Brain microvascular endothelial cell (primary cell): ENCODE data around the gene DDX28.

Source experiments
- DNase-seq: peaks from one replicate; pipeline ENCODE4 v3.0.0-alpha.2; 2020
- H3K27ac ChIP-seq: fragments of 250-450 bp; sonication (Bioruptor Pico); 2 replicates; pipeline ENCODE4 v1.5.1; 2020; ENCODE audit warnings: mild to moderate bottlenecking, moderate library complexity
- H3K27me3 ChIP-seq: fragments of 250-450 bp; sonication (Bioruptor Pico); replicated peaks from 2 replicates; pipeline ENCODE4 v1.5.1; 2020; ENCODE audit warnings: mild to moderate bottlenecking
- H3K36me3 ChIP-seq: fragments of 250-450 bp; sonication (Bioruptor Pico); replicated peaks from 2 replicates; pipeline ENCODE4 v1.5.1; 2020; ENCODE audit warnings: mild to moderate bottlenecking
- H3K4me3 ChIP-seq: 2 replicates; pipeline ENCODE4 v1.5.1; 2011; ENCODE audit warnings: low read depth, mild to moderate bottlenecking, control low read depth, low read length, moderate library complexity
- in situ Hi-C: cut with HindIII; loops from 2 replicates; pipeline ENCODE4 v1.10.0; 2017; ENCODE audit warnings: low sequenced_read_pairs, low pct_ligation_motif_present
- TF ChIP-seq, protein P1 (sequence below): IDR thresholded peaks from 2 replicates; pipeline ENCODE4 v1.5.1; 2011; ENCODE audit warnings: low read depth, mild to moderate bottlenecking, moderate library complexity, low read length, control low read depth, inconsistent platforms; ENCODE audit errors: missing control alignments

Gene DDX28, protein sequence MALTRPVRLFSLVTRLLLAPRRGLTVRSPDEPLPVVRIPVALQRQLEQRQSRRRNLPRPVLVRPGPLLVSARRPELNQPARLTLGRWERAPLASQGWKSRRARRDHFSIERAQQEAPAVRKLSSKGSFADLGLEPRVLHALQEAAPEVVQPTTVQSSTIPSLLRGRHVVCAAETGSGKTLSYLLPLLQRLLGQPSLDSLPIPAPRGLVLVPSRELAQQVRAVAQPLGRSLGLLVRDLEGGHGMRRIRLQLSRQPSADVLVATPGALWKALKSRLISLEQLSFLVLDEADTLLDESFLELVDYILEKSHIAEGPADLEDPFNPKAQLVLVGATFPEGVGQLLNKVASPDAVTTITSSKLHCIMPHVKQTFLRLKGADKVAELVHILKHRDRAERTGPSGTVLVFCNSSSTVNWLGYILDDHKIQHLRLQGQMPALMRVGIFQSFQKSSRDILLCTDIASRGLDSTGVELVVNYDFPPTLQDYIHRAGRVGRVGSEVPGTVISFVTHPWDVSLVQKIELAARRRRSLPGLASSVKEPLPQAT

DNA sequence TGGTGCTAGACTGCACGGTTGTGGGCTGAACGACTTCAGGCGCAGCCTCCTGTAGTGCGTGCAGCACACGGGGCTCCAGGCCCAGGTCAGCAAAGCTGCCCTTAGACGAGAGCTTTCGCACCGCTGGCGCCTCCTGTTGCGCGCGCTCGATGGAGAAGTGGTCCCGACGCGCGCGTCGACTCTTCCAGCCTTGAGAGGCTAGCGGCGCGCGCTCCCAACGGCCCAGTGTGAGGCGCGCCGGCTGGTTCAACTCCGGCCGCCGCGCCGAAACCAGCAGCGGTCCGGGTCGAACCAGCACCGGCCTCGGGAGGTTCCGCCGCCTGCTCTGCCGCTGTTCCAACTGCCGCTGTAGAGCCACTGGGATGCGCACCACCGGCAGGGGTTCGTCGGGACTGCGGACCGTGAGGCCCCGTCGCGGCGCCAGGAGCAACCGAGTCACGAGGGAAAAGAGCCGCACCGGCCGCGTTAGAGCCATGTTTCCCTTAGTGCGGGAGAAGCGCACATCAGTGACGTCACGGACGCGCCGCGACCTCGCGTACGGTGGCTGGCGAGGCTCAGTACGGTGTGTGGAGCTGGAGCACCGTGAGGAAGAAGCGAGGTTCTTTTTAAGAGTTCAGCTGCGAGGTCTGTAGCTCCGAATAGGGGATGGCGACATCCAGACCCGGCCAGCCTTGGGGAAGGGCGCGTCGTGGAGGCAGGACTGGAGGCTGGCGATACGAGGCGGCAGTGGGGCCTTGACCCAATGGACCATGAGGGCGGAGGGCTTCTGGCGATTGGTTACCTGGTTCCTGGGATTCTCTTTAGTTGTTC is at the start of gene DDX28, which contains the start of gene DUS2:
Gene DDX28, minus strand, starts transcription at position 505 of the 810 bp plus-strand sequence. Its CDS starts 30 bp downstream, at position 475.
Gene DUS2, plus strand, starts transcription at position 557 of the 810 bp plus-strand sequence. CDS start 14,740 bp downstream, outside the sequence.
- Histone ChIP-seq H3K4me3 (peak within 1 kb of the TSS; percentile 98), H3K27me3 (no peaks in the 10 kb centered on the region), H3K27ac (peak within 1 kb of the TSS; percentile 85), H3K36me3 (no peaks in the 10 kb centered on the region)
- TF ChIP-seq, protein P1, sequence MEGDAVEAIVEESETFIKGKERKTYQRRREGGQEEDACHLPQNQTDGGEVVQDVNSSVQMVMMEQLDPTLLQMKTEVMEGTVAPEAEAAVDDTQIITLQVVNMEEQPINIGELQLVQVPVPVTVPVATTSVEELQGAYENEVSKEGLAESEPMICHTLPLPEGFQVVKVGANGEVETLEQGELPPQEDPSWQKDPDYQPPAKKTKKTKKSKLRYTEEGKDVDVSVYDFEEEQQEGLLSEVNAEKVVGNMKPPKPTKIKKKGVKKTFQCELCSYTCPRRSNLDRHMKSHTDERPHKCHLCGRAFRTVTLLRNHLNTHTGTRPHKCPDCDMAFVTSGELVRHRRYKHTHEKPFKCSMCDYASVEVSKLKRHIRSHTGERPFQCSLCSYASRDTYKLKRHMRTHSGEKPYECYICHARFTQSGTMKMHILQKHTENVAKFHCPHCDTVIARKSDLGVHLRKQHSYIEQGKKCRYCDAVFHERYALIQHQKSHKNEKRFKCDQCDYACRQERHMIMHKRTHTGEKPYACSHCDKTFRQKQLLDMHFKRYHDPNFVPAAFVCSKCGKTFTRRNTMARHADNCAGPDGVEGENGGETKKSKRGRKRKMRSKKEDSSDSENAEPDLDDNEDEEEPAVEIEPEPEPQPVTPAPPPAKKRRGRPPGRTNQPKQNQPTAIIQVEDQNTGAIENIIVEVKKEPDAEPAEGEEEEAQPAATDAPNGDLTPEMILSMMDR: no peak
- in situ Hi-C loops: no loop called here
- DNase-seq: peak; percentile 92

DNA sequence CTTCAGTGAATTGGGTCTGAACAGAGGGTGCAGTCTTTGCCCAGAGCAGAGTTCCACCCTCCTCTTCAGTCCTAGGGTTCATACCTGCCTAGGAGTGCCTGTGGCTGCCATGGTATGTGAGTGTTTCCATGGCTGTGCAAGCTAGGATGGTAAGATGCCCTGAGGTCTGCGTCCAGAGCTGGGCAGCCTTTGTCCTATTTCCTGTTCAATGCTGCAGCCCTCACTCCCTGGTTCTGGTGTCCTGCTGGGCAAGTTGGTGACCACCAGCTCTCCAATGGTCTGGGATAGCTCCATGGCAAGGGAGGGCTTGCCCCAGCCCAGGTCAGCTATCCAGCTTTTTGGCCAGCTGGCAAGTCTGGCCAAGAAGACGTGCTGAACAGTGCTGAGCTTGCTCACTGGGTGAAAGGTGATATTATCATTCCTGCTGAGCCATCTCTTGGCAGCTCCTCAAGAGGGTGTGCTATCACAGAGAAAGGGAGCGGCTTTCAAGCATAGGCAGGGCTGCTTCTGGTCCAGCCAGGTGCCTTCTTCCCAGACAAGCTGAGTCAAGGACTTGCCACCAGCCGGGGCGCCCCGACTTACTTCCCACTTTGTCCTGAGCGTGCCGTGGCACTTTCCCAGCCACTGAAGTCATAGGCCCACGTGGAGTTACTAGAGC is 49.1 kb upstream of the DDX28 start:
- H3K4me3 ChIP-seq: no peak overlapping the region
- peak; percentile 55 for DNase-seq
- peaks cover 31% of the 10 kb centered on the region for H3K36me3 ChIP-seq
- H3K27ac ChIP-seq: no peak overlapping the region
- H3K27me3 ChIP-seq: no peaks in the 10 kb centered on the region
- in situ Hi-C loops: no loop called here
- TF ChIP-seq, protein P1: no peak

DNA sequence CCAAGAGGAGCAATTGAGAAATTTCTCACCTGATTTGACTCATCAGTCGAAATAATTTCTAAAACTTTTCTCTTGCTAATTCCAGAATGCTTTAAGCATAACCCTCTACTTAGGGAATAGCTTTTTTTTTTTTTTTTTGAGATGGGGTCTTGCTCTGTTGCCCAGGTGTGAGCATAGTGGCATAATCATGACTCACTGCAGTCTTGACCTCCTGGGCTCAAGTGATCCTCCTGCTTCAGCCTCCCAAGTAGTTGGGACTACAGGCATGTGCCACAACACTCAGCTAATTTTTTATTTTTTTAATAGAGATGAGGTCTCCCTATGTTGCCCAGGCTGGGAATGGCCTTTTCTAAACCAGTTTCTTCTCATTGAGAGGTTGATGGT is 48.5 kb upstream of the DDX28 start:
- Histone ChIP-seq H3K36me3 (peaks cover 29% of the 10 kb centered on the region), H3K27me3 (no peaks in the 10 kb centered on the region), H3K4me3 (no peak overlapping the region), H3K27ac (no peak overlapping the region)
- in situ Hi-C loops: no loop called here
- TF ChIP-seq, protein P1: no peak
- DNase-seq: no peak

DNA sequence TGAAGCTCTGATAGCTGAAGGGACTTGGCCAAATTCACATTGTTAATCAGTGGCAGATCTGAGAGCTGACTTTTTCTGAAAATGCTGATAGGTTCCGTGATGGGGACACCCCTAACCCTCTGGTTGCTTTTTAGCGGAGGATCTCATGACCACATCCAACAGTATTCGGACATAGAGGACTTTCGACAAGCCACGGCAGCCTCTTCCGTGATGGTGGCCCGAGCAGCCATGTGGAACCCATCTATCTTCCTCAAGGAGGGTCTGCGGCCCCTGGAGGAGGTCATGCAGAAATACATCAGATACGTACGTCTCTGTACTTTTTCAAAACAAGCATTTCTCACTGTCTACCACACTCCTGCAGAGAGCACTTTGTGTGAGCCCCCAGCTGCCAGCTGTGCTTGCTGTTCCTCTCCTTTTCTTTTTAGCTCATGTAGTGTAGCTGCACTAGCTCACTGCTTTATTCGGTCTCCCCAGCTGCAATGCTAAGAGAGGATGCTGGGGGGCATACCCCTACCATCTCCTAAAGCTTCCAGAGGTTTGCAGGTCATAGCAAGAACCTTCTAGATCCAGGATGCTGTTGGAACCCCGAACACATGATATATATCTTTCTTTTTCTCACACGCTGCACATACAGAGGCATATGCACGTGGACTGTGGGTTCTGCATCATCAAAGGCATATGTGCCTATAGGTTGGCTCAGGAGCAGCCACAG is 47.9 kb upstream of the DDX28 start:
- Histone ChIP-seq H3K36me3 (peaks cover 28% of the 10 kb centered on the region), H3K27me3 (no peaks in the 10 kb centered on the region), H3K27ac (no peak overlapping the region), H3K4me3 (no peak overlapping the region)
- TF ChIP-seq, protein P1: no peak
- no peak for DNase-seq
- in situ Hi-C loops: no loop called here

DNA sequence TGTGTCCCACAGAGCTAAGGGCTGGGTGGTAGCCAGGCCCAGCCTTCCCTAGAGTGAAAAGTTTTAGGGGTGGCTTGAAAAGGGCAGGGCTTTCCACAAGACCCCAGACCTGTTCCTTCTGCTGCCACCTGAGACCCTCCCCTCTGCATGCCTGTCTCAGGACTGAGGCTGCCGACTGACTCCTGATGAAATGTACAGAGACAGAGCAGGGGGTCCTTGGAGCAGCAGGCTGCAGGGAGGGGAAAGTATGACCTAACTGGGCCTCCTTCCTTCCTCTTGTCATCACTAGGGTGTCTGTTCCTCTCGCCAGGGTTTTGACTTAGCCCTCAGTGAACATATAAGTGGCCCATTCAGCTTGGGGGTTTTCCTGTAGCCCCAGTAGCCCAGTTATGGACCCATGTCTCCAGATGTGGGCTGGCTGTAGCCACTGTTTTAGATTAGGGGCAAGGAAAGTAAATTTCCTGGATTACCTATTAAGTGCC is 47.3 kb upstream of the DDX28 start:
- Histone ChIP-seq H3K4me3 (no peak overlapping the region), H3K27ac (no peak overlapping the region), H3K27me3 (no peaks in the 10 kb centered on the region), H3K36me3 (peaks cover 24% of the 10 kb centered on the region)
- in situ Hi-C loops: no loop called here
- TF ChIP-seq, protein P1: no peak
- DNase-seq: no peak
